Measurements from ENCODE around the gene GCGR.

The GCGR gene

DNA sequence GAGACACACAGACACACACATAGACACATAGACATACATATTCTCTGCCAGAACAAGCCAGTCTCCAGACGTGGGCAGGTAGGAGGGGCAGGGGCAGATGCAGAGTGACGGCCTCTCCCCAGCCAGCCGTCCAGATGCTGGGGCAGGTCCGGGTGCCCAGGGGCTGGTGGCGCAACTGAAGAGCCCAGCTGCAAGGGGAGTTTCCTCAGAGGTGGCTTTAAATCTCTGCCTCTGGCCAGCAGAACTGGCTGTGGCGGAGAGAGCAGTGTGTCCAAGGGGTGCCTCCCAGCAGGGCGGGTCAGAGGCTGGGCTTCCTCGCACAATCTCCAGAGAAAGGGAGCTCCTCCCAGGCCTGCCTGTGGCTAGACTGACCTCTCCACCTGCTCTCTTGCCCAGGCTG, 9.4 kb upstream of the GCGR start:
- no peaks in the 10 kb centered on the region for H3K9me3 ChIP-seq (ENCODE audit: insufficient read depth, low read length, severe bottlenecking)
- H3K36me3 ChIP-seq (ENCODE audit: insufficient read depth, low read length), result no peaks in the 10 kb centered on the region
- no peak overlapping the region for H3K9ac ChIP-seq (ENCODE audit: low read depth, low read length)
- TF ChIP-seq EZH2 (IDR thresholded peaks at IDR 0.05; ENCODE audit: borderline replicate concordance, low read depth, low read length, severe bottlenecking), result no peak
- TF ChIP-seq, protein P1, sequence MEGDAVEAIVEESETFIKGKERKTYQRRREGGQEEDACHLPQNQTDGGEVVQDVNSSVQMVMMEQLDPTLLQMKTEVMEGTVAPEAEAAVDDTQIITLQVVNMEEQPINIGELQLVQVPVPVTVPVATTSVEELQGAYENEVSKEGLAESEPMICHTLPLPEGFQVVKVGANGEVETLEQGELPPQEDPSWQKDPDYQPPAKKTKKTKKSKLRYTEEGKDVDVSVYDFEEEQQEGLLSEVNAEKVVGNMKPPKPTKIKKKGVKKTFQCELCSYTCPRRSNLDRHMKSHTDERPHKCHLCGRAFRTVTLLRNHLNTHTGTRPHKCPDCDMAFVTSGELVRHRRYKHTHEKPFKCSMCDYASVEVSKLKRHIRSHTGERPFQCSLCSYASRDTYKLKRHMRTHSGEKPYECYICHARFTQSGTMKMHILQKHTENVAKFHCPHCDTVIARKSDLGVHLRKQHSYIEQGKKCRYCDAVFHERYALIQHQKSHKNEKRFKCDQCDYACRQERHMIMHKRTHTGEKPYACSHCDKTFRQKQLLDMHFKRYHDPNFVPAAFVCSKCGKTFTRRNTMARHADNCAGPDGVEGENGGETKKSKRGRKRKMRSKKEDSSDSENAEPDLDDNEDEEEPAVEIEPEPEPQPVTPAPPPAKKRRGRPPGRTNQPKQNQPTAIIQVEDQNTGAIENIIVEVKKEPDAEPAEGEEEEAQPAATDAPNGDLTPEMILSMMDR (IDR thresholded peaks at IDR 0.05; ENCODE audit: borderline replicate concordance, extremely low read depth, low read length, poor library complexity, severe bottlenecking), result no peak
- no peaks in the 10 kb centered on the region for H3K27me3 ChIP-seq (ENCODE audit: insufficient read depth, low read length, poor library complexity)
- H3K4me1 ChIP-seq (ENCODE audit: insufficient read depth, low read length), result no peaks in the 10 kb centered on the region
- H2AFZ ChIP-seq (ENCODE audit: low read depth, low read length), result no peak overlapping the region
- no peak overlapping the region for H3K27ac ChIP-seq (ENCODE audit: low read length)
- H4K20me1 ChIP-seq (ENCODE audit: insufficient read depth, low read length), result no peaks in the 10 kb centered on the region; the same call in 1 of the 2 replicates
- H3K4me2 ChIP-seq (ENCODE audit: insufficient read depth, low read length), result no peak overlapping the region
- DNase-seq (no peak), ATAC-seq (ENCODE audit: insufficient read depth, low read depth) (no peak)
- no peak overlapping the region for H3K4me3 ChIP-seq (ENCODE audit: low read depth in 1 of 2, low read length in 2 of 2)
- no peaks in the 10 kb centered on the region for H3K79me2 ChIP-seq (ENCODE audit: insufficient read depth, low read length)

DNA sequence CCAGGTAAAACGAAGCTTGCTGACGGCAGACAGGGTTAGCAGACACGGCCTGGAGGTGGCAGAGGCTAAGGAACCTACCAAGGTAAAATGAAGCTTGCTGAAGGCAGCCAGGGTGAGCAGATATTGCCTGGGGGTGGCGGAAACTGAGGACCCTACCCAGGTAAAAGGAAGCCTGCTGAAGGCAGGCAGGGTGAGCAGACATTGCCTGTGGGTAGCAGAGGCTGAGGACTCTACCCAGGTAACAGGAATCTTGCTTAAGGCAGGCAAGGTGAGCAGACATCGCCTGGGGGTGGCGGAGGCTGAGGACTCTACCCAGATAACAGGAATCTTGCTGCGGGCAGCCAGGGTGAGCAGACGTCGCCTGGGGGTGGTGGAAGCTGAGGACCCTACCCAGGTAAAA, 2.6 kb upstream of the GCGR start:
- Histone ChIP-seq H3K79me2 (ENCODE audit: insufficient read depth, low read length) (no peaks in the 10 kb centered on the region), H4K20me1 (ENCODE audit: insufficient read depth, low read length) (no peaks in the 10 kb centered on the region), H3K4me1 (ENCODE audit: insufficient read depth, low read length) (peaks cover 8% of the 10 kb centered on the region; the same call in 1 of the 2 replicates), H3K9me3 (ENCODE audit: insufficient read depth, low read length, severe bottlenecking) (no peaks in the 10 kb centered on the region), H3K4me3 (ENCODE audit: low read depth in 1 of 2, low read length in 2 of 2) (no peak overlapping the region), H3K27ac (ENCODE audit: low read length) (no peak overlapping the region), H3K4me2 (ENCODE audit: insufficient read depth, low read length) (no peak overlapping the region), H3K36me3 (ENCODE audit: insufficient read depth, low read length) (no peaks in the 10 kb centered on the region), H2AFZ (ENCODE audit: low read depth, low read length) (no peak overlapping the region), H3K9ac (ENCODE audit: low read depth, low read length) (no peak overlapping the region), H3K27me3 (ENCODE audit: insufficient read depth, low read length, poor library complexity) (no peaks in the 10 kb centered on the region)
- DNase-seq, result no peak
- TF ChIP-seq, protein P1 (IDR thresholded peaks at IDR 0.05; ENCODE audit: borderline replicate concordance, extremely low read depth, low read length, poor library complexity, severe bottlenecking), result no peak
- TF ChIP-seq EZH2 (IDR thresholded peaks at IDR 0.05; ENCODE audit: borderline replicate concordance, low read depth, low read length, severe bottlenecking), result no peak
- ATAC-seq (ENCODE audit: insufficient read depth, low read depth), result no peak

DNA sequence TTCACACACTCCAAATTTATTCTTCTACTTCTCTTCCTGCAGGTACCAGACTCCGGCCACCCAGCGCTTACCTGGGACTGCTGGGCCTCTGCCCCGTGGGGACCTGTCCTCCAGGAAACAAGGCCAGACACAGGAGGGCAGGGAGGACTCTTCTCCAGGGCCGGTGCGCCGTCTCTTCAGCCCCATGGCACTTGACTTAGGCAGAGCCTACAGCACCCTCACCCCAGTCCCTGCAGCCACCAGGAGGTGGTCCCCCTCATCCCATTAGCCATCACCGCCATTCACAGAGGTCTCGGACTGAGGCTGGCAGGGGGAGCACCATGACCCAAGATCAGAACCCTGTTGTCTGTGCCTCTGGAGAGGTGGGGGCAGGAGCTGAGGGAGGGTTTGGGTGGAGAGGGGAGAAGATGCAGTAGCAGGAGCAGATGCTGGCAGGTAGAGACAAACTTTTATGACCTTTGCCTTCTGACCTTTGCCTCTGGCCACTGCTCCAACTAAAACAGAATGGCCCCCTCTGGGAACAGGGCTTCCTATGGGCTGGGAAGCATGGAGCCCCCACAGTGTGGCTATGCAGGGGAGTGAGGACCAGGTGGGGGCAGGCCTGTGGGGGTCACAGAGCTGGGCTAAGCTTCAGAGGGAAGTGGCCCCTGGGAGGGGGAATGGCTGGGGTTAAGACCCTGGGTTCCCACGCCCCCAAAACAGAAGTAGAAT, 1.7 kb upstream of the GCGR start:
- Histone ChIP-seq H3K9ac (ENCODE audit: low read depth, low read length) (no peak overlapping the region), H3K27ac (ENCODE audit: low read length) (no peak overlapping the region), H3K79me2 (ENCODE audit: insufficient read depth, low read length) (no peaks in the 10 kb centered on the region), H3K27me3 (ENCODE audit: insufficient read depth, low read length, poor library complexity) (no peaks in the 10 kb centered on the region), H3K4me3 (ENCODE audit: low read depth in 1 of 2, low read length in 2 of 2) (no peak overlapping the region), H3K4me2 (ENCODE audit: insufficient read depth, low read length) (no peak overlapping the region), H3K36me3 (ENCODE audit: insufficient read depth, low read length) (no peaks in the 10 kb centered on the region), H2AFZ (ENCODE audit: low read depth, low read length) (no peak overlapping the region), H3K9me3 (ENCODE audit: insufficient read depth, low read length, severe bottlenecking) (no peaks in the 10 kb centered on the region), H4K20me1 (ENCODE audit: insufficient read depth, low read length) (no peaks in the 10 kb centered on the region), H3K4me1 (ENCODE audit: insufficient read depth, low read length) (peaks cover 8% of the 10 kb centered on the region; the same call in 1 of the 2 replicates)
- ATAC-seq (ENCODE audit: insufficient read depth, low read depth) (no peak), DNase-seq (no peak)
- TF ChIP-seq, protein P1 (IDR thresholded peaks at IDR 0.05; ENCODE audit: borderline replicate concordance, extremely low read depth, low read length, poor library complexity, severe bottlenecking), result no peak
- no peak for TF ChIP-seq EZH2 (IDR thresholded peaks at IDR 0.05; ENCODE audit: borderline replicate concordance, low read depth, low read length, severe bottlenecking)
